Medulla oblongata (tissue), 1 donor: ENCODE data around the gene GARIN5A.
A peak's percentile ranks its signal among the peaks of the same experiment; 100 is the strongest.
"Not testable (repeated sequence)": the region's sequence is repeated elsewhere in the genome, so short reads cannot be mapped to it uniquely, and the experiment has no call there.

Experiments
- DNase-seq: peaks from one replicate; pipeline ENCODE4 v3.0.0-alpha.2; 2015; ENCODE audit errors: extremely low spot score

GARIN5A gene

DNA sequence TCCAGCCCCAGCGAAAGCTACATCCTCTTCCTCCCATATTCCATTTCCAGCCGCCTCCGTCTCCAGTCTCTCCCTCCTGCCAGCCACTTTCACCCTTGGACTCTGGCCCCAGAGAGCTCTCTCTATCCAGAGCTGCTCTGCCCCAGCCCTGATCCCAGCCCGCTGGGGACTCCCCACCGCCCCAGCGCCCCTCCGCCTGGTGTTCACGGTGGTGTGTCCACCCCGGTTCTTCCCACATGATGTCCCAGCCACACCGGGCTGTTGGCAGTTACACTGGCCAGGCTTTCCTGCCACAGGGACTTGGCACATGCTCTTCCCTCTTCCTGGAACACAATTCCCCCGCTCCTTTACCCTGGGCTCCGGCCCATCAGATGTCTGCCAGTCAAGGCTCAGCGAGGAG, 11.6 kb downstream of the GARIN5A start:
- DNase-seq: no peak

DNA sequence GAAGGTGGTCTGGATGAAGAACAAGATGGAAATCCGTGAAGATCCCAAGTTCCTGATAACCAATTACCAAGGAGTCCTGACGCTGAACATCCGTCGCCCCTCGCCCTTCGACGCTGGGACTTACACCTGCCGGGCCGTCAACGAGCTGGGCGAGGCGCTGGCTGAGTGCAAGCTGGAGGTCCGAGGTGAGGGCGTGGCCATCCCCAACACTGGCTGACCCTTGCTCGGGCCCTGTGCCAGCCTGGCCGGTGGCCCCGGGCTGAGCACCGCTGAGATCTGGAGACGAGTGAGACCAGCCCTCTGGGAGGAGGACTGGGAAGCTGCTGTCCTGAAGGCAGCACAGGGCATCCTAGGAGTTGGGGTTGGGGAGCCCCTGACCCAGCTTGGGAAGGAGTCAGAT, 12.3 kb downstream of the GARIN5A start:
- no peak for DNase-seq

DNA sequence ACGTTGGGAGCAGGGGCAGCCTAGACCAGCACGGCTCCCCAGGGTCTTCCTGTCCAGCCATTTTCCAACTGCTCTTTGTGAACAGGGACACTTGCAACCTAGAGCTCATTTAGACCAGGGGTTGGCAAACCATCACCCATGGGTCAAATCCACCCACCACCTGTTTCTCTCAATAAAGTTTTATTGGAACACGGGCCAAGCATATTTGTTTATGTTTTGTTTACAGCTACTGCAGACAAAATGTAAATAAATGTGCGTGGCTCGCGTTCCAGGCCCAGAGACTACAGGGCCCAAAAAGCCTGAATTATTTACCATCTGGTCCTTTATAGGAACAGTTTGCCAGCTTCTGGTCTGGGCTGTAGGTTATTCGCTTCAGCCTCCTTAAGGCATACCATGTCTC, 13.7 kb downstream of the GARIN5A start:
- no peak for DNase-seq

DNA sequence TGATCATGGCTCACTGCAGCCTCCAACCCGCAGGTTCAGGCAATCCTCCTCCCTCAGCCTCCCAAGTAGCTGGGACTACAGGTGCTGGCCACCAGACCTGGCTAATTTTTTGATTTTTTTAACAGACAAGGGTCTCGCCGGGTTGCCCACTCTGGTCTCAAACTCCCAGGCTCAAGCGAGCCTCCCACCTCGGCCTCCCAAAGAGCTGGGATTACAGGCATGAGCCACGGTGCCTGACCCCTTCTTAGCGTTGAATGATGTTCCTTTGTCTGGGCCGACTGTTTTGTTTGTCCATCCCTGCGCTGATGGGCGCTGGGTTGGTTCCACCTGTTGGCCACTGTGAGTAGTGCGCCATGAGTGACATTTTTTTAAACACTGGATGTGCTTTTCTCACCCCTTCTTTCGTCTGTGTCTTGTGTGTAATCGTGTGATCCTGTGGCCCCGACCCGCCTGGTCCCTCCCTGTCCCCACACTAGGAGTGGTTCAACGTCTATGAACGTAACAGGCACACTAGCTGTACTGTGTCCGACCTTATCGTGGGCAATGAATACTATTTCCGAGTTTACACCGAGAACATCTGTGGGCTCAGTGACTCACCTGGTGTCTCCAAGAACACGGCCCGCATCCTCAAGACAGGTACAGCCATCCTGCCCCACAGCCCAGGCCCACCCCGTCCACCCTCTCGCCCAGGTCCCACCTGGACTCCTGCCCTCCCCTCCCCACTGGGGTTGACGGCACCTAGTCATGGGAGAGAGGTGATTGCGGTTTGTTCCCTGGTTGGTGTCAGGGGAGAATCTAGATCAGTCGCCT, 15.4 kb downstream of the GARIN5A start:
- peak; percentile 79 for DNase-seq

DNA sequence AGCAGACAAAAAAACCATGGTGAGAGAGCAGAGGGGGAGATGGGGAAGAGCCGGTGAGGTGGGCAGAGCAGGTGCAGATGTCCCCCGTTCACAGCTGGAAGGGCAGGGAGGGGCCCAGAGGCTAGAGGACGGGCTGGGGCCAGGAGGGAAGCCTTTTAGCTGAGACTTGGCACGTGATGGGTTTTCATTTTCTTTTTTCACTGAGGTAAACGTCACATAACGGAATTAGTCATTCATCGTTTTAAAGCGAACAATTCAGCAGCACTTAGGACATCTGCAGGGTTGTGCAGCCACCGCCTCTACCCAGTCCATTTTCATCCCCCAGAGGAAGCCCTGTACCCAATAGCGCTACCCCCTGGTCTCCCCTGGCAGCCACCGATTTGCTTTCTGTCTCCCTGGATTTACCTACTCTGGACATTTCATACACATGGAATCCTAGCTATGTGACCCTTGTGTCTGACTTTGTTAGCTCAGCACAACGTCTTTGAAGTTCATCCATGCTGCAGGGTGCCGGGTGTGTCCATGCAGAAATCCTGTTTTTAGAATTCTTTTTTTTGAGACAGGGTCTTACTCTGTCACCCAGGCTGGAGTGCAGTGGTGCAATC, 16.4 kb downstream of the GARIN5A start:
- no peak for DNase-seq

DNA sequence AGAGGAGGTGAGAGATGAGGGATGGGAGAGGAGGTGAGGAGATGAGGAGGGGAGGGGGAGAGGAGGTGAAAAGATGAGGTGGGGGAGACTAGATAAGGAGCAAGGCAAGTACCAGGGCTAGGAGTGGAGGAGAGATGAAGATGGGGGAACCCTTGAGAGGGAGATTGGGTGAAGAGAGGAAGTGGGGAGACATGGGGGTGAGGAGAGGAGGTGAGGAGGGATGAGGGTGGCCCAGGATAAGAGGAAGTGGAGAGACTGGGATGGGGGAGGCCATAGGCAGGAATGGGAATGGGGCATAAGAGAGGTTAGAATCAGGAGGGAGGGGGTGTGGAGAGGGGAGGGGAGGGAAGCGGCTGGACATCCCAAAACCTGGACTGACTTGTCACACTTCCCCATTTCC, 17.0 kb downstream of the GARIN5A start:
- DNase-seq: no peak

DNA sequence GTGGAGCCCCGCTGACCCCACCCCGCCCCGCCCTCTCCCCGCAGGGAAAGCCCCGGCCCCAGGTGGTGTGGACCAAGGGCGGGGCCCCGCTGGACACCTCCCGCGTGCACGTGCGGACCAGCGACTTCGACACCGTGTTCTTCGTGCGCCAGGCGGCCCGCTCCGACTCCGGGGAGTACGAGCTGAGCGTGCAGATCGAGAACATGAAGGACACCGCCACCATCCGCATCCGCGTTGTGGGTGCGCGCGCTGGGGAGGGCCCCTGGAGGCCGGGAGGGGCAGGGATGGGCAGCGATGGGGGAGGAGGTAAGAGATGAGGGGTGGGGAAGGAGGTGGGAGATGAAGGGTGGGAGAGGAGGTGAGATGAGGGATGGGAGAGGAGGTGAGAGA, 17.6 kb downstream of the GARIN5A start:
- DNase-seq: no peak

DNA sequence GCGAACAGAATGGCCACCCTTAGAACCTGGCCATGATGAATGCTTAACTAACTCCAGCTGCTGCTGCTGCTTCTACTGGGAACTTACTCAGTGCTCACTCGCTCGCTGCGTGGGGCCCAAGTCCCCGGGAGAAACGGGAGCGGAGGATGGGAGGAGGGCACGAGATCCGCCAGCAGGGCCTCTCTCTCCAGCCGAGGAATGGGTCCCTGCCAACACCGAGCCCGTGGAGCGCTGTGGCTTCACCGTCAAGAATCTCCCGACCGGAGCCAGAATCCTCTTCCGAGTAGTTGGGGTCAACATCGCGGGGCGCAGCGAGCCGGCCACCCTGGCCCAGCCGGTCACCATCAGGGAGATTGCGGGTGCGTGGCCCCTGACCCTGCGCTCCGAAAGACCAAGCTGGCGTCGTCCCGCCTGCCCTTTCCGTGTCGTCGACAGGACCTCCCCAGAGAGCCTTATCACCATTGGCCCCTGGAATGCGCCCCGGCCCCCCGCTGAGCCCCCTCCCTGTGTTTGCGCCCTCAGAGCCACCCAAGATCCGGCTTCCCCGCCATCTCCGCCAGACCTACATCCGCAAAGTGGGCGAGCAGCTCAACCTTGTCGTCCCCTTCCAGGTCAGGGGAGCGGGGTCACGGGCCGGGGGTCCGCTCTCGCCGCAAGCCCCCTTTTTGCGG, 18.1 kb downstream of the GARIN5A start:
- no peak for DNase-seq

DNA sequence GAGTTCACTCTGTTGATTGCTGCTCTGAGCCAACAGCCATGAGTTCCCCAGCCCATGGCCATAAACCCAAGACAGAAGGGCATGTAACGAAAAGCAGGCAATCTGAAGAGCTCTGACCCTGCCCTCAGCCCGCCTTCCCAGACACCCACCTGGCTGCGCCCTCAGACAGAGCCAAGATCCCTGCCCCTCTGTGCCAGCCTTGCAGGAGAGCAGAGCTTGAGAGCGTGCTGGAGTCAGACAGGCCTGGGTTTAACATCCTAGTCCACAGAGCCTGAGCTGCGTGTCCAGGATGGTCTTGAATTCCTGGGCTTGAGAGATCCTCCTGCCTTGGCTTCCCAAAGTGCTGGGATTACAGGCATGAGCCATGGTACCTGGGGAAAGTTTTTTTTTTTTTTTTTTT, 19.3 kb downstream of the GARIN5A start:
- DNase-seq: no peak

DNA sequence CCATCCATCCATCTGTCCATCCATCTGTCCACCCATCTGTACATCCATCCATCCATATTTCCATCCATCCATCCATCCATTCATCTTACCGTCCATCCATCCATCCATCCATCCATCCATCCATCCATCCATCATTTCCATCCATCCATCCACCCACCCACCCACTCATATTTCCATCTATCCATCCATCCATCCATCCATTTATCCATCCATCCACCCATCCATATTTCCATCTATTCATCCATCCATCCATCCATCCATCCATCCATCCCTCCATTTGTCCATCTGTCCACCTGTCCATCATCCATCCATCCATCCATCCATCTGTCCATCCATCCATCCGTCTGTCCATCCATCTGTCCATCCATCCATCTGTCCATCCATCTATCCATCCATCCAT, 20.7 kb downstream of the GARIN5A start:
- no peak for DNase-seq

DNA sequence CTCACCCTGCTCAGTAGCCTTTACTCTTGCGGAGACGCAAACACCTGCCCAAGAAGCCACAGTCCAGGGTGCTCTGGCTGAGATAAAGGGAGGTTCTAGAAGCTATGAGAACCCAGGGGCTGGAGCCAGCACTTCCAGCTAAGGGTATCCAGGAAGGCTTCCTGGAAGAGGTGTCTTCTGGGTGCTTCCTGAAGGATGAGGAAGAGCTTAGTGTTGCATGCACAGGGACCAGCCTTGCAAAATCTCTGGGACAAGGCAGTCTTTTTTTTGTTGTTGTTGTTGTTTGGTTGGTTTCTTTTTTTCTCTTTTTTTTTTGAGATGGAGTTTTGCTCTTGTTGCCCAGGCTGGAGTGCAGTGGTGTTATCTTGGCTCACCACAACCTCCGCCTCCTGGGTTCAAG, 23.4 kb downstream of the GARIN5A start:
- DNase-seq: no peak

DNA sequence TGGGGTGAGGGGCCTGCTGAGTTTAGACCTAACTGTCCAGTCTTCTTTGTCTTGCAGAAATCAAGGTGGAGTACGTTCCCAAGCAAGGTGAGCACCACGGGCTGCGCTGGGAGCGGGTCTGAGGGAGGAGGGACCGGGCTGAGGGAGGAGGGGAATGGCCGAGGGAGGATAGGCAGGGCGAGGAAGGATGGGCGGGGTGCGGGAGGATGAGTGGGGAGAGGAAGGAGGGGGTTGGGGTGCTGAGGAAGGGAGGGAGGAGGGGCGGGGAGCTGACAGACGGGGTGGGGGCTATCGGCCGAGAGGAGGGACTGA, 25.5 kb downstream of the GARIN5A start:
- DNase-seq: no peak

DNA sequence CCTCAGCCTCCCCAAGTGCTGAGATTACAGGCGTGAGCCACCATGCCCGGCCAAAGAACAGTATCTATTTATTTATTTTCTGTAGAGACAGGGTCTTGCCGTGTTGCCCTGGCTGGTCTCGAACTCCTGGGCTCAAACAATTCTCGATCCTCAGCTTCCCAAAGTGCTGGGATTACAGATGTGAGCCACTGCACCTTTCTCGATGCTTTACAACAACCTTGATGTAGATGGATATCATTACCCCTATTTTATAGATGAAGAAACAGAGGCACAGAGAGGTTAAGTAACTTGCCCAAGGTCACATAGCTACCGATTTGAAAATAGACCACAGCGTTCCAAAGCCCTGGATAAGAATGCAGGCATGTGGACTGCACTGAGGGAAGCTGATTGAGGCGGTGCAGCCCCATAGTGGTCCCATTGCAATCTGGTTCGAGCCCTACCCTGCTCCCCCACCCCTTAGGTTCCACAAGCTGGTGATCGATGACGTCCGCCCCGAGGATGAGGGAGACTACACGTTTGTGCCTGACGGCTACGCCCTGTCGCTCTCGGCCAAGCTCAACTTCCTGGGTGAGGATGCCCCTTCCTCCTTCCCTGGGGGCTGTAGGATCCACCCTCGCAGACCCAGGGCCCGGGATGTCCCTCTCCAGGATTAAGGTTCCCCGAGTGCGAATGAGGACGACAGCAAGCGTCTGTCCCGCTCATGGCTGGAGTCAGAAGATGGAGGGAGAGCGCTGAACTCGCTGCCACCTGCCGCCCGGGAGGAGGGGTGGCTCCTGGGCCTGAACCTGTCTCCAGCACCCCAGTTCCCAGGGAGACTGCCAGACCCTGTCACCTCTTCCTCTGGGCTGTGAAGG, 26.1 kb downstream of the GARIN5A start:
- no peak for DNase-seq

DNA sequence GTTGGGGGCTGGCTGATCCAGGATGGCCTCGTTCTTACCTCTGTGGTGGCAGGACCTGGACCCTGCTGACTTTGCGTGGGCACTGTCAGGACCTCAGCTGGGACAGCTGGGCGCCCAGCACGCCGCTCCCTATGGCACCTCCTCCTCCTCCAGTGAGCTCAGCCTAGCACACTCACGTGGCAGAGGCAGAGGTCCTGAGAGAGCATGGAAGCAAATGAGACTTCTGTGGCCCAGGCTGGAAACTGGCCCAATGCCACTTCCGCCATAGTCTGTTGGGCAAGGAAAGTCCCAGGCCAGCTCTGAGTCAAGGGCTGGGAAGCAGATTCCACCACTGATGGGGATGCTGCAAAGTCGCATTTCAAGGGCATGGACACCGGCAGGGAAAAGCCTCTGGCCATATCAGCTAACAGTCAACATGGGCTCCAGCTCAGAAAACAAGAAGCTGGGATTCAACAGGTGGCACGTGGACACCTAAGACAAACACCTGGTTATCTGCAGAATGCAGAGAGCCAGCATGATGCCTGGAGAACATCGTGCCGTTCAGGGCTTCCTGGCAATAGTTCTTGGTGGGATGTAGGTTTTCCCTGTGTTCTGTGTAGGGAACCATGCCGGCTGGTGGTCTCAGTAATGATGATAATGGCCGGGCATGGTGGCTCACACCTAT, 27.3 kb downstream of the GARIN5A start:
- DNase-seq: no peak

DNA sequence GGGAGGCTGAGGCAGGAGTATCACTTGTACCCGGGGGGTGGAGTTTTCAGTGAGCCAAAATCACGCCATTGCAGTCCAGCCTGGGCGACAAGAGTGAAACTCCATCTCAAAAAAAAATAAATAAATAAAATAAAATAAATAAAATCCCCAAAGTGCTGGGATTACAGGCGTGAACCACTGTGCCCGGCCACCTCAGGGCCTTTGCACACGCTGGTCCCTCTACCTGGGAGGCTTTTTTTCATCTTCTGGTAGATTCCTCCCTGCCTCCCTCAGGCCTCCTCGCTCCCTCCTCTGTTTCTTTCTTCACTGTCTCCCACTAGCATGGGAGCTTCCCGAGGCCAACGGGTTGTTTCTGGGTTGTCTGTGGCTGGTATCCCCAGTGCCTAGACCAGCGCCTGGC, 28.9 kb downstream of the GARIN5A start:
- DNase-seq: no peak

DNA sequence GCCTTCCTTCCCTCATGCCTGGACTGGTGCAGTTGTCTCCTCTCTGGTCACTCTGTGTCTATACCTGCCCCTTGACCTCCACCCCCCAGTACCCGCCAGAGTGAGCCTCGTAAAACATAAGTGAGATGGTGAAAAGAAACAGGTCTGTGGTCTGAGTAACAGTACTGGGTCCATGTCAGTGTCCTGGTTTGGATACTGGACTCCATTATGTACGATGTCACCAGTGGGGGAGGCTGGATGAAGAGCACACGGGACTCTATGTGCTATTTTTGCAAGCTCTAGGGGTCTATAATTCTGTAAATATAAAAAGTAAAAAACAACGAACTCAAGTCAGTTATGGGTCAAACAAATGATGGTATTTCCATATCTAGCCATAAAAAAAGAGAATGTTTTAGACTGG, 29.6 kb downstream of the GARIN5A start:
- no peak for DNase-seq

DNA sequence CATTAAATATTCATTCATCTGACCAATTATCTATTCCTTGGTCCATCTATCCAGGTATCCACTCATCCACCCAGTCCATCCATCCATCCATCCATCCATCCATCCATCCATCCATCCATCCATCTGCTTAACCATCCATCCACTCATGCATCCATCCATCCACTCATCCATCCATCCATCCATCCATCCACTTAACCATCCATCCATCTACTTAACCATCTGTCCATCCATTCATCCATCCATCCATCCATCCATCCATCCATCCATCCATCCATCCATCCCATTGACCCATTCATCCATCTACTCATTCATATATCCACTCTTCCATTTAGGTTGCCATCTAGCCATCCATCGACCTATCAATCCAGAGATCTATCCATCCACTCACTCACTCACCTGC, 32.6 kb downstream of the GARIN5A start:
- DNase-seq: no peak

DNA sequence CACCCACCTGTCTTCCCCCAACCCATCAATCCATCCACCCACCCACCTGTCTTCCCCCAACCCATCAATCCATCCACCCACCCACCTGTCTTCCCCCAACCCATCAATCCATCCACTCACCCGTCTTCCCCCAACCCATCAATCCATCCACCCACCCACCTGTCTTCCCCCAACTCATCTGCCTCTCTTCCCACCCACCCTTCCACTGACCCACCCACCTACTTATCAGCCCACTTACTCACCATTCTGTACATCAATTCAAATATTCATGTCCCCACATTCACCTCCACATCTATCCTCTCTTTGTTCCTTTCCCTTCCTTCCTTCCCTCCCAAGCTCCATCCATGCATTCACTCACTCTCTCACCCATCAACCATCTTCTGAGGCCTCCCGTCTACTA, 37.5 kb downstream of the GARIN5A start:
- not testable (repeated sequence) for DNase-seq

DNA sequence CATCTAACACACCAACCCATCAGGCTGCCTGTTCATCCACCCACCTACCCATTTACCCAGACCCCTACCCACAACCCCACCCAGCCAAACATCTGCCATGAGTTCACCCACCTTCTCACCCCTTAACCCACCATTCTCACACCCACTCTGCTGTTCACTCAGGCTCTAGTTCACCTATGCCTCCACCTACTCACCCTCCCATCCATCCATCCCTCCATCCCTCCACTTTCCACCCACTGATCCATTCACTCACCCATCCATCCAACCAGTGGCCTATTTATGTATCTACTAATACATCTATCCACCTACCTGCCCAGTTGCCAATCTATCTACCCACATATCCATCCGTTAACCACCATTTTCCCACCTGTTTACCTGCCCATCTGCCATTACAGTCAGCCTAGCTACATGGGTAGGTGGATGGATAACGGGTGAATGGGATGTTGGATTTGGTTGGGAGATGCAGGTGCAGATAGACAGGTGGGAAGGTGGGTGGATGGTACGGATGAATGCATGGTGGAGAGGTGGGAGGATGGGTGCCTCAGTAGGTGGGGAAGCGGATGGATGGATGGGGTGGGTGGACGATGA, 38.7 kb downstream of the GARIN5A start:
- no peak for DNase-seq

DNA sequence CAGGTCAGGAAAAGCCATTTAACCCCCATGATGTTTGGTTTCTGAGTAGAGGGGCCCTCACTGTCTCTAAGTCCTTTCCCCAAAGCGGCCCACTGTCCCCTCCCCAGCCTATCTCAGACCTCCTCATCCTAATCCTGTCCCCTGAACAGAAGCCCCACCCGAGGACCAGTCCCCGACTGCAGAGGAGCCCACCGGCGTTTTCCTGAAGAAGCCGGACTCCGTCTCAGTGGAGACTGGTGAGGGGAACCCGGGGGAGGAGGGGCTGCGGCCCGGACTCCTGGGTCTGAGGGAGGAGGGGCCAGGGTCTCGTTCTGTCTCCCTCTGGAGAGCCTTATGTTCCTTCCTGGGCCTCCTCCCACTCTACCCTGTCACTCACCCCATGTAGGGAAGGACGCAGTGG, 41.0 kb downstream of the GARIN5A start:
- DNase-seq: no peak

DNA sequence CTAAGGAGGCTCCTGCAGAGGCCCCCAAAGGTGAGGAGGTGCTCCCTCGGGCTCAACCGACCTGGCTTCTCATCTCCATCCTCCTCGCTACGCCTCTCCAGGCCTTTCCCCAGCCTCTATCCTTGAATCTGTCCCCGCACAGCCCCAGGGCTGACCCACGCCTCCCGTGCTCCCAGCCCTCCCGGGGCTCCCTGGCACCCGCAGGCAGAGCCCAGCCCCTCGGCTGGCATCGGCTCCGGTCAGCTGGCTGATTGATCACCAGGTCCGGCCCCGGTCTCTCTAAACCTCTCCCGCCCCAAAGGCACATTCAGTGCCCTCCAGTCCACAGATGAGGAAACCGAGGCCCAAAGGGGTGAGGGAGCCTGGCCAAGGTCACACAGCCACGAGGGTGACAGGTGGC, 41.4 kb downstream of the GARIN5A start:
- no peak for DNase-seq

DNA sequence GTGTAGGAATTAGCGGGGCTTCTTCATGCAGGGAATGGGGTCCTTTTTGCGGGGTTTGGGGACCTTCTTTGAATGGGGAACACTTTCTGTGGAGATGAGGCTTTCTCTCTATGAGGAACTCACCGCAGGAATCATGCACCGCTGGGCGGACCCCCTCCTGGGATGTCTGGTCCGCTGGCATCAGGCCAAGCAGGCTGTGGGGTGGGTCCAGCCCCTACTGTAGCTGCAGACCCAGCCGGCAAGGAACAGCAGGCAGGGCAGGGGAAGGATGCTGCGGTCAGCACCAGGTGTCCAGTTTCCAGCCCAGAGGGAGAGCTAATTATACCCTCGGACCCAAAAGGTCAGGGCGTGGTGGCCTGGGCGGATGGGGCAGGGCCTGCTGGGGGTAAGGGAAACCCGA, 42.1 kb downstream of the GARIN5A start:
- no peak for DNase-seq
